Sigmoid colon (tissue), 4 donors: ENCODE results near the gene ADK.

ENCODE experiments used
- EP300 ChIP-seq, 4 donors: sonication (generic); formaldehyde crosslinking; IDR thresholded peaks; one replicate each; pipeline ENCODE4 v1.6.1; 2017; ENCODE audit warnings: antibody characterized with exemption in 4 of 4
- TF ChIP-seq, protein P1 (sequence below), 4 experiments: fragments of 450-650 bp in 3 of 4; fragments of 200-600 bp in 1 of 4; IDR thresholded peaks; one replicate each; pipeline ENCODE4 v1.5.1; 2016 to 2019; ENCODE audit warnings: antibody characterized with exemption in 4 of 4, mild to moderate bottlenecking in 3 of 4, moderate library complexity in 2 of 4

DNA sequence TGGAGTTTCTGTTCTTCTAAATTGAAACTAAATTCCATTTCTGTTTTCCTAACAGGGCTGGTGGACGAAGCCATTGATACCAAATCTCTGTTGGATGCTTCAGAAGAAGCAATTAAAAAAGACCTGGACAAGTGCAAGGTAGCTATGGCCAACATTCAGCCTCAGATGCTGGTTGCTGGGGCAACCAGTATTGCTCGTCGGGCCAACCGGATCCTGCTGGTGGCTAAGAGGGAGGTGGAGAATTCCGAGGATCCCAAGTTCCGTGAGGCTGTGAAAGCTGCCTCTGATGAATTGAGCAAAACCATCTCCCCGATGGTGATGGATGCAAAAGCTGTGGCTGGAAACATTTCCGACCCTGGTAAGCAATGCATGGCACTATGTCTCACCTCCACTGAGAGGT, 46.0 kb upstream of the ADK start:
- TF ChIP-seq, protein P1, sequence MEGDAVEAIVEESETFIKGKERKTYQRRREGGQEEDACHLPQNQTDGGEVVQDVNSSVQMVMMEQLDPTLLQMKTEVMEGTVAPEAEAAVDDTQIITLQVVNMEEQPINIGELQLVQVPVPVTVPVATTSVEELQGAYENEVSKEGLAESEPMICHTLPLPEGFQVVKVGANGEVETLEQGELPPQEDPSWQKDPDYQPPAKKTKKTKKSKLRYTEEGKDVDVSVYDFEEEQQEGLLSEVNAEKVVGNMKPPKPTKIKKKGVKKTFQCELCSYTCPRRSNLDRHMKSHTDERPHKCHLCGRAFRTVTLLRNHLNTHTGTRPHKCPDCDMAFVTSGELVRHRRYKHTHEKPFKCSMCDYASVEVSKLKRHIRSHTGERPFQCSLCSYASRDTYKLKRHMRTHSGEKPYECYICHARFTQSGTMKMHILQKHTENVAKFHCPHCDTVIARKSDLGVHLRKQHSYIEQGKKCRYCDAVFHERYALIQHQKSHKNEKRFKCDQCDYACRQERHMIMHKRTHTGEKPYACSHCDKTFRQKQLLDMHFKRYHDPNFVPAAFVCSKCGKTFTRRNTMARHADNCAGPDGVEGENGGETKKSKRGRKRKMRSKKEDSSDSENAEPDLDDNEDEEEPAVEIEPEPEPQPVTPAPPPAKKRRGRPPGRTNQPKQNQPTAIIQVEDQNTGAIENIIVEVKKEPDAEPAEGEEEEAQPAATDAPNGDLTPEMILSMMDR (IDR thresholded peaks at IDR 0.05) = no peak
- no peak for TF ChIP-seq EP300 (IDR thresholded peaks at IDR 0.05)
